OCI-LY3 (cell line): ENCODE data around the gene HOXD13.

Experiments
- EZH2phosphoT487 ChIP-seq: fragments of 200-600 bp; shearing (Covaris generic); IDR thresholded peaks from 2 replicates; pipeline ENCODE4 v1.6.1; 2018; ENCODE audit warnings: antibody characterized with exemption, mixed run types, low read depth
- TF ChIP-seq, protein P1 (sequence below): fragments of 200-600, 300-600 bp; sonication (generic); IDR thresholded peaks from 2 replicates; pipeline ENCODE4 v1.5.1; 2014; ENCODE audit warnings: antibody characterized with exemption, low read length, low read depth

GRCh38 chr2:176123411-176124109 is 31.0 kb downstream of the HOXD13 start:
- TF ChIP-seq, protein P1, sequence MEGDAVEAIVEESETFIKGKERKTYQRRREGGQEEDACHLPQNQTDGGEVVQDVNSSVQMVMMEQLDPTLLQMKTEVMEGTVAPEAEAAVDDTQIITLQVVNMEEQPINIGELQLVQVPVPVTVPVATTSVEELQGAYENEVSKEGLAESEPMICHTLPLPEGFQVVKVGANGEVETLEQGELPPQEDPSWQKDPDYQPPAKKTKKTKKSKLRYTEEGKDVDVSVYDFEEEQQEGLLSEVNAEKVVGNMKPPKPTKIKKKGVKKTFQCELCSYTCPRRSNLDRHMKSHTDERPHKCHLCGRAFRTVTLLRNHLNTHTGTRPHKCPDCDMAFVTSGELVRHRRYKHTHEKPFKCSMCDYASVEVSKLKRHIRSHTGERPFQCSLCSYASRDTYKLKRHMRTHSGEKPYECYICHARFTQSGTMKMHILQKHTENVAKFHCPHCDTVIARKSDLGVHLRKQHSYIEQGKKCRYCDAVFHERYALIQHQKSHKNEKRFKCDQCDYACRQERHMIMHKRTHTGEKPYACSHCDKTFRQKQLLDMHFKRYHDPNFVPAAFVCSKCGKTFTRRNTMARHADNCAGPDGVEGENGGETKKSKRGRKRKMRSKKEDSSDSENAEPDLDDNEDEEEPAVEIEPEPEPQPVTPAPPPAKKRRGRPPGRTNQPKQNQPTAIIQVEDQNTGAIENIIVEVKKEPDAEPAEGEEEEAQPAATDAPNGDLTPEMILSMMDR = no peak
- no peak for TF ChIP-seq EZH2phosphoT487
